ENCODE data around the gene NUDCD3. TPM values are rescaled to one million over a fixed set of nuclear protein-coding genes. Genes with fewer than 3 reads are reported as not detected.
A peak's percentile ranks its signal among the peaks of the same experiment; 100 is the strongest.

Gene NUDCD3
- total RNA-seq, 1 experiment from 2014 or later = 94.6 TPM

- POLR2A ChIA-PET = no interaction called here
- no peak overlapping the region for H3K9ac ChIP-seq (ENCODE audit: low read length)
- DNase-seq (ENCODE audit: low read depth, low spot score) (no peak), ATAC-seq (0 out of 2 replicates have a peak, but pooled peaks have one; percentile 49)
- peak; percentile 17; the same call in 1 of the 2 replicates for TF ChIP-seq RAD21 (IDR thresholded peaks at IDR 0.05; ENCODE audit: low read depth)
- TF ChIP-seq CTCF (IDR thresholded peaks at IDR 0.05 in 2 of 3, conservative IDR thresholded peaks at IDR 0.05 in 1 of 3; ENCODE audit: borderline replicate concordance in 1 of 3, insufficient read depth in 1 of 3, low read depth in 2 of 3, low read length in 2 of 3) = peak in 2 of 3 experiments; percentile 20 to 40; a peak in 2 of 6 replicates
- no peak for TF ChIP-seq POLR2A (IDR thresholded peaks at IDR 0.05; ENCODE audit: borderline replicate concordance, extremely low read depth, insufficient read depth, insufficient read length)
- H3K27me3 ChIP-seq (ENCODE audit: insufficient read depth, low read length) = no peaks in the 10 kb centered on the region
- peaks cover 2 to 7% of the 10 kb centered on the region in 2 experiments; a peak in 1 of 4 replicates for H3K36me3 ChIP-seq (ENCODE audit: control insufficient read depth in 1 of 2, insufficient read depth in 2 of 2, low read length in 2 of 2)
- no peaks in the 10 kb centered on the region for H3K9me2 ChIP-seq (ENCODE audit: insufficient read depth)
- CTCF ChIA-PET = no interaction called here
- no peak overlapping the region for H3K27ac ChIP-seq (ENCODE audit: low read depth, low read length)
- no peak overlapping the region for H2AFZ ChIP-seq (ENCODE audit: low read depth, low read length, poor library complexity, severe bottlenecking)
- H4K20me1 ChIP-seq (ENCODE audit: insufficient read depth) = 0 out of 2 replicates have a peak, but pooled peaks cover 3% of the 10 kb centered on the region
- no peaks in the 10 kb centered on the region for H3K9me3 ChIP-seq (ENCODE audit: control insufficient read depth in 1 of 2, insufficient read depth in 1 of 2, low read depth in 1 of 2, low read length in 2 of 2)
- no TSS peak for BruUV-seq (replicated peaks)
- H3K4me3 ChIP-seq (replicated peaks in 1 of 2; ENCODE audit: low read depth in 1 of 2, low read length in 2 of 2) = no peak overlapping the region
- H3K4me1 ChIP-seq (ENCODE audit: control insufficient read depth in 1 of 2, insufficient read depth in 2 of 2, low read length in 2 of 2) = no peaks in the 10 kb centered on the region
- no peak overlapping the region for H3K4me2 ChIP-seq (ENCODE audit: low read length)
- peaks cover 85% of the 10 kb centered on the region for H3K79me2 ChIP-seq (ENCODE audit: insufficient read depth, low read length)
- RAD21 ChIA-PET (ENCODE audit: low non-redundant PET in 1 of 2, low total read pairs in 2 of 2, uncharacterized antibody in 2 of 2, unreplicated experiment in 2 of 2) = no interaction called here
- intact Hi-C loops (cut with micrococcal nuclease) = no loop called here
Observed at GRCh38 chr7:44463169-44463808, 27.2 kb downstream of the NUDCD3 start.

GRCh38 chr7:44461387-44461786 lies 29.1 kb downstream of the NUDCD3 start:
- ChIA-PET RAD21 (ENCODE audit: low non-redundant PET in 1 of 2, low total read pairs in 2 of 2, uncharacterized antibody in 2 of 2, unreplicated experiment in 2 of 2) (no interaction called here), CTCF (no interaction called here), POLR2A (no interaction called here)
- H4K20me1 ChIP-seq (ENCODE audit: insufficient read depth) = 0 out of 2 replicates have a peak, but pooled peaks cover 3% of the 10 kb centered on the region
- H3K27ac ChIP-seq (ENCODE audit: low read depth, low read length) = no peak overlapping the region
- ATAC-seq (no peak), DNase-seq (ENCODE audit: low read depth, low spot score) (no peak)
- no peaks in the 10 kb centered on the region for H3K27me3 ChIP-seq (ENCODE audit: insufficient read depth, low read length)
- H3K9ac ChIP-seq (ENCODE audit: low read length) = no peak overlapping the region
- no peaks in the 10 kb centered on the region for H3K4me1 ChIP-seq (ENCODE audit: control insufficient read depth in 1 of 2, insufficient read depth in 2 of 2, low read length in 2 of 2)
- TF ChIP-seq REST (IDR thresholded peaks at IDR 0.05; ENCODE audit: low read depth) (no peak), FOSL1 (IDR thresholded peaks at IDR 0.05; ENCODE audit: low read depth) (no peak), SIN3A (IDR thresholded peaks at IDR 0.05; ENCODE audit: low read depth) (no peak), POLR2AphosphoS5 (IDR thresholded peaks at IDR 0.05; ENCODE audit: low read depth, low read length) (no peak)
- no TSS peak for BruUV-seq (replicated peaks)
- H3K4me3 ChIP-seq (replicated peaks in 1 of 2; ENCODE audit: low read depth in 1 of 2, low read length in 2 of 2) = no peak overlapping the region
- no peaks in the 10 kb centered on the region for H3K9me2 ChIP-seq (ENCODE audit: insufficient read depth)
- H3K4me2 ChIP-seq (ENCODE audit: low read length) = no peak overlapping the region
- no peaks in the 10 kb centered on the region for H3K9me3 ChIP-seq (ENCODE audit: control insufficient read depth in 1 of 2, insufficient read depth in 1 of 2, low read depth in 1 of 2, low read length in 2 of 2)
- peaks cover 0 to 5% of the 10 kb centered on the region in 2 experiments; a peak in 1 of 4 replicates for H3K36me3 ChIP-seq (ENCODE audit: control insufficient read depth in 1 of 2, insufficient read depth in 2 of 2, low read length in 2 of 2)
- peaks cover 83% of the 10 kb centered on the region for H3K79me2 ChIP-seq (ENCODE audit: insufficient read depth, low read length)
- intact Hi-C loops (cut with micrococcal nuclease) = no loop called here
- no peak overlapping the region for H2AFZ ChIP-seq (ENCODE audit: low read depth, low read length, poor library complexity, severe bottlenecking)
